Adrenal gland (tissue), 12 donors: ENCODE results near the gene SUCLG2. TPM values are rescaled to one million over a fixed set of nuclear protein-coding genes. Genes with fewer than 3 reads are reported as not detected.

ENCODE experiments used
- DNase-seq, 7 donors: peaks; one replicate each; pipeline ENCODE4 v3.0.0-alpha.2; 2019 to 2020
- H3K27ac ChIP-seq, 5 donors: fragments of 200-600 bp; sonication (generic) in 4 of 5; 1 replicate in 3 of 5; 2 replicates in 2 of 5; pipeline versions ENCODE4 v1.5.1 to v1.8.0; 2016 to 2020; ENCODE audit warnings: mild to moderate bottlenecking in 1 of 5
- H3K27me3 ChIP-seq: fragments of 200-600 bp; 2 replicates; pipeline ENCODE4 v1.8.0; 2021
- H3K36me3 ChIP-seq, 2 donors: fragments of 200-600 bp; replicated peaks in 1 of 2; 1 replicate in 1 of 2; 2 replicates in 1 of 2; pipeline versions ENCODE4 v1.5.1 to v1.8.0; 2018 to 2022
- H3K4me1 ChIP-seq, 2 donors: fragments of 200-600 bp; replicated peaks in 1 of 2; 1 replicate in 1 of 2; 2 replicates in 1 of 2; pipeline versions ENCODE4 v1.5.1 to v1.8.0; 2018 to 2021
- H3K4me3 ChIP-seq, 4 donors: fragments of 200-600 bp; sonication (generic) in 3 of 4; one replicate each; pipeline ENCODE4 v1.5.1; 2016 to 2018
- H3K9me3 ChIP-seq, 3 donors: fragments of 200-600 bp; sonication (generic) in 1 of 3; replicated peaks in 1 of 3; 1 replicate in 2 of 3; 2 replicates in 1 of 3; pipeline versions ENCODE4 v1.5.1 to v1.8.0; 2016 to 2021
- POLR2A ChIP-seq, 2 donors: fragments of 450-650 bp; IDR thresholded peaks; one replicate each; pipeline ENCODE4 v1.6.1; 2017; ENCODE audit warnings: antibody characterized with exemption in 2 of 2, mild to moderate bottlenecking in 2 of 2, moderate library complexity in 1 of 2
- WGBS, 4 donors: extraction: QIAGEN DNeasy Blood & Tissue Kit in 2 of 4; methylation state at CpG; one replicate each; pipeline versions ENCODE4 v1.1.5 to v1.1.7; 2013 to 2017; 5-methylcytosine and 5-hydroxymethylcytosine counted together
- intact Hi-C, 2 donors: fragments of 100-400 bp; cut with DNase I; formaldehyde crosslinking; loops; one replicate each; pipeline versions ENCODE4 v1.14.1 to v1.15.0; 2022 to 2023
- polyA plus RNA-seq, 3 donors: library from polyadenylated mRNA; stranded (reverse); fragments of 200-250 nt in 2 of 3; fragments of 350-450 nt in 1 of 3; fragmentation: Illumina TruSeq in 1 of 3; extraction: RNeasy Lipid Tissue Mini Kit (QIAGEN cat#74804) in 1 of 3; gene quantifications; one replicate each; pipeline ENCODE4 v1.2.3, GENCODE V29; 2013 to 2014
- total RNA-seq, 9 donors: library from RNA; depleted of rRNA in 4 of 9; stranded (reverse); fragments of >200 nt in 4 of 9; fragments of 120-200 nt in 1 of 9; fragmentation: NEBNext Ultra II Directional in 1 of 9; extraction: Animal tissue kit (Norgen Biotek cat#: 25700) in 1 of 9; gene quantifications; one replicate each; pipeline versions ENCODE4 v1.1.0 to v1.2.4, GENCODE V29; 2013 to 2023
- TF ChIP-seq, protein P1 (sequence below), 6 experiments: fragments of 450-650 bp in 4 of 6; fragments of 200-600 bp in 2 of 6; sonication (generic) in 1 of 6; IDR thresholded peaks; 1 replicate in 5 of 6; 2 replicates in 1 of 6; pipeline versions ENCODE4 v1.5.1 to v1.8.0; 2016 to 2021; ENCODE audit warnings: antibody characterized with exemption in 6 of 6, mild to moderate bottlenecking in 2 of 6, moderate library complexity in 1 of 6
- donor health status: healthy with polysubstance abuse.
- donor health status: Bipolar disorder and iron deficiency.
- donor health status: DM: yes; HTN: yes; CAD: no.
- donor health status: DM: no; HTN: no; CAD: no.
- donor health status: DM: no; HTN: no; CAD: no.
- donor health status: DM: yes; HTN: yes; CAD: no.

Gene SUCLG2
- total and polyA plus RNA-seq, 12 donors = 24.4 to 115 (median 69.6) TPM

DNA sequence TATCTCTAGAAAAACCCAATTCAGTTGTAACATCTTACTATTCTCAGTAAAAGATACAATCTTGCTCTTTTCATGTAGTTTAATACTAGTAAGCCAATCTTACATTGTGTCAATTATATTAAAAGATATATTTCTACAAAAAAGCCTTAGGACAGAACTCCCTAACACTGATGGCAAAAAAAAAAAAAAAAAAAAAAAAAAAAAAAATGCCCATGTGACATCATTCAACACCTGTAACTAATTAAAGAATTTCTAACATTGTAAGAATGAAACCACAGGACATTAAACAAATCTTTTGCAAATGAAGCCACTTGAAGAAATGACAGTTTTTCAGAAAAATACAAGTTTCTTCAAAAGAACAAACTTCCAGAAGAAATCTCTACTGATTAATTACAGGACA lies 119.8 kb downstream of the SUCLG2 start:
- intact Hi-C loops = no loop called here
- H3K4me3 ChIP-seq = no peak overlapping the region
- peaks cover 0 to 7% of the 10 kb centered on the region in 2 donors for H3K4me1 ChIP-seq
- no peaks in the 10 kb centered on the region for H3K9me3 ChIP-seq
- no peaks in the 10 kb centered on the region for H3K27me3 ChIP-seq
- no peaks in the 10 kb centered on the region for H3K36me3 ChIP-seq
- TF ChIP-seq POLR2A (IDR thresholded peaks at IDR 0.05) = no peak
- TF ChIP-seq, protein P1, sequence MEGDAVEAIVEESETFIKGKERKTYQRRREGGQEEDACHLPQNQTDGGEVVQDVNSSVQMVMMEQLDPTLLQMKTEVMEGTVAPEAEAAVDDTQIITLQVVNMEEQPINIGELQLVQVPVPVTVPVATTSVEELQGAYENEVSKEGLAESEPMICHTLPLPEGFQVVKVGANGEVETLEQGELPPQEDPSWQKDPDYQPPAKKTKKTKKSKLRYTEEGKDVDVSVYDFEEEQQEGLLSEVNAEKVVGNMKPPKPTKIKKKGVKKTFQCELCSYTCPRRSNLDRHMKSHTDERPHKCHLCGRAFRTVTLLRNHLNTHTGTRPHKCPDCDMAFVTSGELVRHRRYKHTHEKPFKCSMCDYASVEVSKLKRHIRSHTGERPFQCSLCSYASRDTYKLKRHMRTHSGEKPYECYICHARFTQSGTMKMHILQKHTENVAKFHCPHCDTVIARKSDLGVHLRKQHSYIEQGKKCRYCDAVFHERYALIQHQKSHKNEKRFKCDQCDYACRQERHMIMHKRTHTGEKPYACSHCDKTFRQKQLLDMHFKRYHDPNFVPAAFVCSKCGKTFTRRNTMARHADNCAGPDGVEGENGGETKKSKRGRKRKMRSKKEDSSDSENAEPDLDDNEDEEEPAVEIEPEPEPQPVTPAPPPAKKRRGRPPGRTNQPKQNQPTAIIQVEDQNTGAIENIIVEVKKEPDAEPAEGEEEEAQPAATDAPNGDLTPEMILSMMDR (IDR thresholded peaks at IDR 0.05) = no peak
- no peak overlapping the region for H3K27ac ChIP-seq
- no peak for DNase-seq

DNA sequence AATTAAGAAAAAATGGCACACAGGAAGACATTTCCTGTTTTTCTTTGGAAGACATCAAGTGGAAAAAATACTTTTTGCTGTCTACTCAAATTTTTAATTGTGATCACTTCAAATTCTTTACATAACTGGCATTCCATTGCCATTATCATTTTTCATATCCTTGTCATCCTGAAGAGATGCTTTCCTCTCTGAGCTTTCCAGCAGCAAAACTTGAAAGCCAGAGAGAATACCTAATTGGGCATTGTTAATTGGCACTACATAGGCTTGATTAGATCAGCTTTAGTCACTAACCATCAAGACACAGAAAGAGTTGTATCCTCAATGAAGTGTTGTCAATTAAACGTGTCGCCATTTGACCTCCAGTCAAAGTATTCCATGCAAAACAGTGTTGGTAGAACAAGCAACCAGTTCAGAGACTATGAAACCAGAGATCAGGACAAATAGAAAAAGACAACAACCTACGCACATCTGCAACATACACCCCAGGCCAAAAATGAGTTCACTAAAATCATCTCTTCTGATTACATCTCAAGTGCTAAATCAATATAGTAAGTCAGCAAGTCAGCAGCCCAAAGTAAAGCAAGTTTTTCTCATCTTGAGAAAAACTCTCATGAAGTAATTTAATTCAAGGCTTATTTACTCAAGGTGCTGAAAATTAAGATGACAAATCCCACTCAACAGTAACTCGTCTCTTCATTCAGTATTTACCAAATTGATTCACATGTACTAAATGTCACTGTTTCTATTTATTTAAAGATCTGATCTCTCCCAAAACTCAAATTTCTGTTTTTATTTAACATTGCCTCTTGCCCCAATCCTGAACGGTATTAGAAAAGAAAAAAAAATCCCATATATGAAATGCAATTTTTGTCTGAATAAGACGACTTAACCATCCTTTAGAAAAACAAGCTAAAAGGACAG lies 123.0 kb downstream of the SUCLG2 start:
- H3K36me3 ChIP-seq = no peaks in the 10 kb centered on the region
- intact Hi-C loops = no loop called here
- peaks cover 0 to 7% of the 10 kb centered on the region in 2 donors for H3K4me1 ChIP-seq
- no peaks in the 10 kb centered on the region for H3K9me3 ChIP-seq
- no peak overlapping the region for H3K4me3 ChIP-seq
- no peaks in the 10 kb centered on the region for H3K27me3 ChIP-seq
- no peak for TF ChIP-seq POLR2A (IDR thresholded peaks at IDR 0.05)
- TF ChIP-seq, protein P1 (IDR thresholded peaks at IDR 0.05) = no peak
- no peak overlapping the region for H3K27ac ChIP-seq
- WGBS, 4 donors = 87 to 91% (median 88%) methylated on average over 6 of the region's 6 CpGs
- no peak for DNase-seq

GRCh38 chr3:67529915-67530314 lies 124.5 kb downstream of the SUCLG2 start:
- DNase-seq = no peak
- Histone ChIP-seq H3K27ac (no peak overlapping the region), H3K9me3 (no peaks in the 10 kb centered on the region), H3K36me3 (no peaks in the 10 kb centered on the region), H3K4me1 (peaks cover 0 to 7% of the 10 kb centered on the region in 2 donors), H3K27me3 (no peaks in the 10 kb centered on the region), H3K4me3 (no peak overlapping the region)
- intact Hi-C loops = no loop called here
- 91 to 100% (median 93%) methylated on average over 1 of the region's 1 CpG for WGBS, 4 donors
- TF ChIP-seq, protein P1 (IDR thresholded peaks at IDR 0.05) = no peak
- no peak for TF ChIP-seq POLR2A (IDR thresholded peaks at IDR 0.05)

- intact Hi-C loops = no loop called here
Measured at GRCh38 chr3:67529337-67529736, 125.1 kb downstream of the SUCLG2 start.

More at GRCh38 chr3:67529337-67529736, 125.1 kb downstream of the SUCLG2 start:
- Histone ChIP-seq H3K4me1 (peaks cover 0 to 7% of the 10 kb centered on the region in 2 donors), H3K4me3 (no peak overlapping the region), H3K27me3 (no peaks in the 10 kb centered on the region), H3K9me3 (no peaks in the 10 kb centered on the region), H3K36me3 (no peaks in the 10 kb centered on the region), H3K27ac (no peak overlapping the region)
- 85 to 100% (median 88%) methylated on average over 1 of the region's 1 CpG for WGBS, 4 donors
- DNase-seq = no peak
- TF ChIP-seq POLR2A (IDR thresholded peaks at IDR 0.05) = no peak
- TF ChIP-seq, protein P1 (IDR thresholded peaks at IDR 0.05) = no peak
